NCI-H526 treated with DMSO at 0.1 percent for 48 hours (cell line): ENCODE data around the gene TOMM7.
"Not testable (repeated sequence)": the region's sequence is repeated elsewhere in the genome, so short reads cannot be mapped to it uniquely, and the experiment has no call there.

Experiments
- DNase-seq: peaks from one replicate; lab custom pipeline; 2025; lab: John Stamatoyannopoulos, UW

The TOMM7 gene

DNA sequence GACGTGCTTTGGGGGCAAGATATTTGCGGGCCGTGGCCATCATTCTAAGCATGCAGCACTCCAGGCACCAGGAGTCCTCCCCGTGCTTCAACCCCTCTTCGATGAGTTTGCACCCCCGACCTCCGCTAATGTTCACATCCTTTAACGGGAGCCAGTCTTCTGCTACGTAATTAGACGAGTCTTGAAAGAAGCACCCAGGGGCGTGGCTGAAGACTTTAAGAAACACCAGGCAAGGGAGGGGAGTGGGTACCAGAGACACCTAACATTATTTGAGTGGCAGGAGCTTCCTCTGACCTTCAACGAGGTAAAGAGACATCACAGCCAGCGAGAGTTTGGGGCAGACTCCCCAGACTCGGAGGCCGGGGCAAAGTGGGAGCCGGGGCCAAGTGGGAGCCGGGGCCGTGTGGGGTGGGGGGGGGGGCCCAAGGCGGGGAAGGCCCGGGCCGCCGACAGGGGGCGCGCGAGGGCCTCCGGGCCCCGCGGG is 31.1 kb upstream of the TOMM7 start:
- no peak for DNase-seq

DNA sequence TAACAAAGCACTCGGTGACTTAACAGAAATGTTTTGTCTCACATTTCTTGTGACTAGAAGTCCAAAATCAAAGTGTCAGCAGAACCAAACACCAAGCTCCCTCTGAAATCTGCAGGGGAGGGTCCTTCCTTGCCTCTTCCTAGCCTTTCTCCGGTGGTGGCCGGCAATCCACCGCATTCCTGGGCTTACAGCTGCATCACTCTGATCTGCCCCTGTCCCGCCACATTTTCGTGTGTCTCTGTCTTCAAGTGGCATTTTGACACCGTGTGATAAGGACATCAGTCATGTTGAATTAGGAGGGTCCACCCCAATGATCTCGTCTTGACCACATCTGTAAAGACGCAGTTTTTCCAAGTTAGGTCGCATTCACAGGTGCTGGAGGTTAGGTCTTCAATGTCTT is 30.5 kb upstream of the TOMM7 start:
- DNase-seq = no peak

- DNase-seq = no peak
Observed at GRCh38 chr7:22851145-22851544, 28.5 kb upstream of the TOMM7 start.

- not testable (repeated sequence) for DNase-seq
Observed at GRCh38 chr7:22850394-22850793, 27.7 kb upstream of the TOMM7 start.

GRCh38 chr7:22849662-22850061 is 27.0 kb upstream of the TOMM7 start:
- no peak for DNase-seq

GRCh38 chr7:22849172-22849571 is 26.5 kb upstream of the TOMM7 start:
- no peak for DNase-seq

GRCh38 chr7:22846961-22847360 is 24.3 kb upstream of the TOMM7 start:
- no peak for DNase-seq

DNA sequence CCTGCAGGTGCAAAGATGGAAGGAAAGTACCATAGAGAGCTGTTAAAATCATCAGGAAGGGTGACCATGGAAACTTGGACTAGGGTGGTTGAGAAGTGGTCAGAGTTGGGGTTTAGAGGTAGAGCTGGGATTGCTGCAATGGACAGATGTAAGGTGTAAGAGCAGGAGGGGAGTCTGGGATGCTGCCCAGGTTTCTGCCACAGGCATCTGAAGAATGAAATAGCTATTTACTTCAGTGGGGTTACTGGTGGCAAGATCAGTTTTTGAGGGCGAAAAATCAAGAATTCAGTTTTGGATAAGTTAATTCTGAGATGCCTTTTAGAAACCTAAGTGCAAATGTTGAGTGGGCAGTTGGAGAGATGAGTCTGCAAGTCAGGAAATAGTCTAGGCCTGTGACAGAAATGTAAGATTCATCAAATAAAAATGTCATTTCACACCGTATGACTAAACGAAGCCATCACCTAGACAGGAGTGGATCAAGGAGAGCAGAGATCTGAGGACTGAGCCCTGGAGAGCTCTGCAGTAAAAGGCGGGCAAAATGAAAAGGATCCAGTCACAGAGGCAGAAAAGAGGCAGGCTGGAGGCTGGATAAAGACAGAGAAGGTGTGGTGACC is 22.7 kb upstream of the TOMM7 start:
- DNase-seq = no peak

DNA sequence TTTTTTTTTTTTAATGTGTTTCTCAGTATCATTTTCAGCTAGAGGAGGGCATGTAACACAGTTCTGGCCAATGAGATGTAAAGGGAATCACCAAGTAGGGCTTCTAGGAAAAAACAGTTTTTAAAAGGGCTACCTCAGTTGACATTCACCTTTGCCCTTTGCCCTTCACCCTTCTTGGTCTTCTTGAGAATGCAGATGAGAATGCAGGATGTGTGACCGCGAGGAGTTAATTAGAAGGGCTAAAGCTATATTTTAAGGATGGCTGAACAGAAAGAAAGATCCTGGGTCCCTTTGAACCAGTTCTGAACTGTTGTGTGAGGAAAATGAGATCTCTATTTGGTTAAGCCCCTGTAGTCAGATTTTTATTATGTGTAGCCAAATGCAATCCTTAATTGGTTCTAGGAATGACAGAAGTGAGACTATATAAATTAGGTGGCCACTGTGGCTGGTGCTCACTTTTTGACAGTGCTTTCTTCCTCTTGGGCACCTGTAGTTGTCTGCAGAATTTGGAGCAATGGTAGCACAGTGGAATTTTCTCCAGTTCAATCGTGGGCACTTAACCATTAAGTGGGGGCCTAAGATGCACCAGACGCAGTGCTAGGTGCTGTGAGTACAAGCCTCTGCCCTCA is 21.1 kb upstream of the TOMM7 start:
- no peak for DNase-seq

DNA sequence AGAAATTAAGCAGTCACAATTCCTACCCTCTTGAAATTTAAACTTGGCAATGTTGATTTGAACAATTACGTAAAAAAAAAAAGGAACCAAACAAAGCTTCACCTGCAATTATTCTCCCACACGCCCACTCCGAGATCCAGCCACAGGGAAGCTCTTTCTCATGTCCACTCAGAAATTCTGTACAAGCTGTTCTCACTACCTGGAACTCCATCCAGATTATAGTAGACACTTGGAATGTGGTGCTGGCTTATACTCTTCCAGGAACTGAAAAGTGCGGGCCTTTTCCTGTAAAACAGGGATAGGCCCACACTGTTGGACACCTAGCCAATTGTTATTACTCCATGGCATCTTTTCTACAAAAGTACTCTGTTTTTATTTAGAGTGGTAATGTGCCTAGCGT is 20.3 kb upstream of the TOMM7 start:
- DNase-seq = no peak

- no peak for DNase-seq
Observed at GRCh38 chr7:22842383-22842941, 19.8 kb upstream of the TOMM7 start.

DNA sequence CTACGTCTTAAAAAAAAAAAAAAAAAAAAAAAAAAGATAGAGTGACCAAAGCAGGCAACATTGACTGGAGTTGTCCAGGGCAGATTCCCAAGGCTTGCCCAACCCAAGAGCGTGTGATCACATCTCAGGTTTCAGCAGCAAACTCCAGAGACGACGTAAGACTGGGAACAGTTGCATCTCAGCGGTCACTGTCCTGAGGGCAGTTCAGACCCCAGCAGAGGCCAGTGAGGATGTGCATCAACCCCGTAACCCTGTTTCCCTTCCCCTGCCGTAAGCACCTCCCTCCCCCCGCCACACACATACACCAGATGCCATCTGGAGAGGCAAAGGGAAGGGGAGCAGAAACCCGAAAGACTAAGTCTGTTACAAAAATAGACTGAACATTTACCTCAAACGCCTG is 19.3 kb upstream of the TOMM7 start:
- no peak for DNase-seq

DNA sequence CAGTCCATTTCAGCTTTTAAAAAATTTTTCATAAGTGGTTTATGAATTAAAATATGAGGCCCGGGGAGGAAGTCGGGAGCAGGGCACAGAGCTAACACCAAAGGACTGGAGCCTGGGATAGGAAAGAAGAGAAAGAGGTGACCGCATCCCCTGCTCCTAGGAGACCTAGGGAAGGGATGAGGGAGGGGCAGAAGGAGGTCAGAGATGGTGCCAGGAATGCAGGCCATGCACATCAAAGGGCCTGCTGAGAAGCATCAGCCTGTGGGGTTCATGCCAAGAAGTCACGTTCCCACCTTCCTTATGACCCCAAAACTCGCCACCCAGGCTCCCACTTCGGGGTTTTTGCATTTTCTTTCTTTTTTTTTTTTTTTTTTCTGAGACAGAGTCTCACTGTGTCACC is 14.7 kb upstream of the TOMM7 start:
- DNase-seq = no peak

DNA sequence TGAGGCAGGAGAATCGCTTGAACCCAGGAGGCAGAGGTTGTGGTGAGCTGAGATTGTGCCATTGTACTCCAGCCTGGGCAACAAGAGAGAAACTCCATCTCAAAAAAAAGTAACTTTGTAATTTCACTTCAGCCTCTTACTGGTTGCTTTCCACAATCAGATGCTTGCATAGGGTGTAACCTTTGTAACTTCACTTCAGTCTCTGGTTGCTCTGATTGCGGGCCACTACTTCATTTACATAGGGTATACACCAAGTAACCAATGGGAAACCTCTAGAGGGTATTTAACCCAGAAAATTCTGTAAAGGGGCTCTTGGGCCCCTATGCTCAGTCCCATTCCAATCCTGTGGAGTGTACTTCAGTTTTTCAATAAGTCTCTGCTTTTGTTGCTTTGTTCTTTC is 13.9 kb upstream of the TOMM7 start:
- not testable (repeated sequence) for DNase-seq

DNA sequence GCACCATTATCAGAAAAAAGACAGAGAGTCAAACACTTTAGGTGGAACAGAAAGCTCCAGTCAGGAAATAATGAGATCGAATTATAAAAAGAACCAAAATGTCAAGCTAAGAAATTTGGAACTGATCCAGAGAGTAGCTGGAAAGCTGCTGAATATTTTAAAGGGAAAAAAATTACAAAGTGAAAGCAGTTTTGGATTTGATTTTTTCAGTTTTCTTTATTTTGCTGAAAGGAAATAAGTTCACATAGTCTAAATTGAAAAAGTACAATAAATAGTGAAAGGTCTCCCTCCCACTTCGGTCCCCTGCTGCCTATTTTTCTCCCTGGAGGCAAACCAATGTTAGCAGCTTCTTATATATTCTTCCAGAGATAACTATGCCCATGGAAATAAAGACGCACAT is 11.3 kb upstream of the TOMM7 start:
- no peak for DNase-seq

DNA sequence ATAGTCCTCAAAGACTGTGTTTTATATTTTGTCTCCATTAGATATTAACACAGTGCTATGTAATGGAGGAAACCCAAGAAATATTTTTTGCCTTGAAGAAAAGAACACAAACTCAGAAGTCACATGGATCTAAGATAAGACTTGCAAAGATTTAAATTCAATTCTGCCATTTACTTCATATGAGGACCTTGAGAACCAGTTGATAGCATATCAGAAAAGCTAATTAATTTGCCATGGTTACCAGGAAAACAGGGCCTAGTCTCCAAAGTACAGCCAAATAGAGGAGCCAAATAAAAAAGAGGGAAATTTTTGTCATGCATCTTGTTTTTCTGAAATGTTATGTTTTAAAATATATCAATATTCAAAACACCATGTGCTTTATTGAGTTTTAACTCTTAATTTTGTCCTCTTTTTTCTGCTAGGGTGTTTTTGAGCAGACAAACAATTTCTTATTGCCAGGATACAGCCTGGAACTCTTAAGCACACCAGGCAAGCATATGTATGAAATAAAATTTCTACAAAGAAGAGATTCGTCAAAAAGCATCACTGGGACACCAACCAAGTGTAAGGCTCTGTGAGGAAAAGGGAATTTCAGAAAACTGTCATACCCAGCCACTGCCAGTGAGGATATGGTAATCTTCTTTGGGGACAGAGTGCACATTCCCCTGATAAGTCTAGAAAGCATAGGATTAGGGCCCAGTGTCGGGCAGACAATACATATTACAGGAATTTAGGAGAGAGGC is 10.6 kb upstream of the TOMM7 start:
- DNase-seq = no peak

- no peak for DNase-seq
Observed at GRCh38 chr7:22832401-22832800, 9.8 kb upstream of the TOMM7 start.

GRCh38 chr7:22831602-22832305 is 9.1 kb upstream of the TOMM7 start:
- DNase-seq = no peak

DNA sequence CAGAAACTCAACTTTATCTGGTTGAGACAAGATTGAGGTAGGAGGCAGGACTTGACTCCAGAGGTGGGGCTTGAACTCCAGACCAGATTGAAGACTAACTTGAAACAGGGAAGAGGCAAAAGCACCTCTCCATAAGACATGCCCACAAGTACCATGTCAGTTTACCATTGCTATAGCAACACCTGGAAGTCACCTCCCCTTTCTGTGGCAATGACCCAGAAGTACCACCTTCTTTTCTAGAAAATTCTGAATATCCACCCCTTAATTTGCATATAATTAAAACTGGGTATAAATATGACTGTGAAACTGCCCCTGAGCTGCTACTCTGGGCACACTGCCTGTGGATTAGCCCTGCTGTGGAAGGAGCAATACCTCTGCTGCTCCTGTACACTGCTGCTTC is 4.9 kb upstream of the TOMM7 start:
- DNase-seq = no peak

GRCh38 chr7:22826593-22826992 is 3.9 kb upstream of the TOMM7 start:
- DNase-seq = no peak

GRCh38 chr7:22824760-22825159 is 2.1 kb upstream of the TOMM7 start:
- DNase-seq = no peak

DNA sequence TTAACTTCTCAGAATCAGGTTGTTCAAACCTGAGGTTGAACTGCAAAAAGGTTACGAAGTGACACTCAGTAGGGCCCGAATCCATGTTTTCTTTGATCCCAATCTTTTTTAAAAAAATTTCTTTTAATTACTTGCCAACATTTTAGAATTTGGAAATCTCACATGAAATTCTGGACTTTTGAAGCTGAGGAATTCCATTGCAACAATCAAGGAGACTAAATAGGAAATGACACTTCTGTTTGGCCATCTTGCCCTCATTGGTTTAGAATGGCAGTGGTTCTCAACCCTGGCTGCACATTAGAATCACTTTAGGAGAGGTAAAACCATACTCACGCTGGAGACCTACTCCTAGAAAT is 471 bp upstream of the TOMM7 start:
- no peak for DNase-seq
